GM23338 (cell line): Measurements from ENCODE around the gene FOXP1. TPM values are rescaled to one million over a fixed set of nuclear protein-coding genes. Genes with fewer than 3 reads are reported as not detected.
A peak's percentile ranks its signal among the peaks of the same experiment; 100 is the strongest.

Source experiments
- ATAC-seq: fragments of 200-7000 bp; cut with Tn5 transposase; 3 replicates; pipeline ENCODE4 v1.9.1; 2020
- DNase-seq: peaks from one replicate; pipeline ENCODE4 v3.0.0-alpha.2; 2015; ENCODE audit warnings: low spot score
- H2AFZ ChIP-seq: fragments of 200-600 bp; sonication (generic); 2 replicates; pipeline ENCODE4 v1.8.0; 2016; ENCODE audit warnings: antibody characterized with exemption, mild to moderate bottlenecking, moderate library complexity
- H3F3A ChIP-seq: fragments of 200-600 bp; sonication (generic); replicated peaks from 2 replicates; pipeline ENCODE4 v1.8.0; 2017; ENCODE audit warnings: antibody characterized with exemption, mixed run types, low read depth
- H3K27ac ChIP-seq: fragments of 200-600 bp; sonication (generic); 2 replicates; pipeline ENCODE4 v1.6.1; 2016; ENCODE audit warnings: low read depth
- H3K27me3 ChIP-seq: fragments of 200-600 bp; sonication (generic); 2 replicates; pipeline ENCODE4 v1.8.0; 2016; ENCODE audit warnings: mild to moderate bottlenecking, mixed run types, moderate library complexity; ENCODE audit not compliant: insufficient read depth
- H3K36me3 ChIP-seq: fragments of 200-600 bp; sonication (generic); 2 replicates; pipeline ENCODE4 v1.8.0; 2016; ENCODE audit warnings: mild to moderate bottlenecking; ENCODE audit not compliant: insufficient read depth
- H3K4me1 ChIP-seq: fragments of 200-600 bp; sonication (generic); 2 replicates; pipeline ENCODE4 v1.8.0; 2016; ENCODE audit warnings: mild to moderate bottlenecking, moderate library complexity; ENCODE audit not compliant: insufficient read depth
- H3K4me2 ChIP-seq: fragments of 200-600 bp; sonication (generic); 2 replicates; pipeline ENCODE4 v1.7.1; 2017; ENCODE audit warnings: mixed run types
- H3K4me3 ChIP-seq: fragments of 200-600 bp; sonication (generic); 2 replicates; pipeline ENCODE4 v1.6.1; 2016; ENCODE audit warnings: mixed run types
- H3K79me2 ChIP-seq: fragments of 200-600 bp; sonication (generic); replicated peaks from 2 replicates; pipeline ENCODE4 v1.8.0; 2017; ENCODE audit warnings: mild to moderate bottlenecking; ENCODE audit not compliant: insufficient read depth
- H3K9me2 ChIP-seq: fragments of 200-600 bp; sonication (generic); 2 replicates; pipeline ENCODE4 v1.8.0; 2017; ENCODE audit not compliant: insufficient read depth
- H4K20me1 ChIP-seq: fragments of 200-600 bp; sonication (generic); replicated peaks from 2 replicates; pipeline ENCODE4 v1.8.0; 2017; ENCODE audit warnings: mild to moderate bottlenecking; ENCODE audit not compliant: insufficient read depth
- H3K27ac Mint-ChIP-seq: 2 replicates; pipeline ENCODE4 v1.8.0; 2020; ENCODE audit warnings: inconsistent platforms, mild to moderate bottlenecking, moderate library complexity, mixed read lengths
- H3K27me3 Mint-ChIP-seq: 3 replicates; pipeline ENCODE4 v1.8.0; 2022; ENCODE audit warnings: low read depth, mild to moderate bottlenecking, moderate library complexity, mixed read lengths, inconsistent platforms; ENCODE audit not compliant: insufficient read depth, poor library complexity
- H3K36me3 Mint-ChIP-seq: 3 replicates; pipeline ENCODE4 v1.8.0; 2021; ENCODE audit warnings: low read depth, mild to moderate bottlenecking, inconsistent platforms, moderate library complexity, mixed read lengths
- H3K4me1 Mint-ChIP-seq: 3 replicates; pipeline ENCODE4 v1.8.0; 2020; ENCODE audit warnings: mild to moderate bottlenecking, inconsistent platforms, mixed read lengths
- H3K4me3 Mint-ChIP-seq: 3 replicates; pipeline ENCODE4 v1.8.0; 2021; ENCODE audit warnings: moderate library complexity, mild to moderate bottlenecking, inconsistent platforms, mixed read lengths
- H3K9me3 Mint-ChIP-seq: 3 replicates; pipeline ENCODE4 v1.8.0; 2020; ENCODE audit warnings: moderate library complexity, mild to moderate bottlenecking, inconsistent platforms, mixed read lengths
- CTCF ChIP-seq, 2 experiments: fragments of 200-600 bp in 1 of 2; sonication (generic) in 1 of 2; conservative IDR thresholded peaks; 2 replicates each; pipeline versions ENCODE4 v1.5.1 to v1.6.1; 2016 to 2017; ENCODE audit warnings: antibody characterized with exemption in 2 of 2, low read depth in 2 of 2, mild to moderate bottlenecking in 2 of 2, moderate library complexity in 1 of 2
- ETS1 ChIP-seq: IDR thresholded peaks from 2 replicates; pipeline ENCODE4 v1.6.1; 2016; ENCODE audit warnings: antibody characterized with exemption
- EZH2phosphoT487 ChIP-seq: fragments of 200-600 bp; sonication (generic); IDR thresholded peaks from one replicate; pipeline ENCODE4 v1.8.1; 2018; ENCODE audit warnings: antibody characterized with exemption; ENCODE audit not compliant: unreplicated experiment
- JUNB ChIP-seq: IDR thresholded peaks from one replicate; pipeline ENCODE4 v1.6.1; 2016; ENCODE audit warnings: antibody characterized with exemption; ENCODE audit not compliant: unreplicated experiment
- NANOG ChIP-seq: IDR thresholded peaks from 2 replicates; pipeline ENCODE4 v1.6.1; 2016; ENCODE audit warnings: antibody characterized with exemption, borderline replicate concordance
- POLR2AphosphoS5 ChIP-seq: IDR thresholded peaks from 2 replicates; pipeline ENCODE4 v1.6.1; 2016; ENCODE audit warnings: antibody characterized with exemption, low read depth
- REST ChIP-seq: IDR thresholded peaks from one replicate; pipeline ENCODE4 v1.6.1; 2018; ENCODE audit warnings: antibody characterized with exemption; ENCODE audit not compliant: unreplicated experiment
- STAT1 ChIP-seq: IDR thresholded peaks from one replicate; pipeline ENCODE4 v1.6.1; 2016; ENCODE audit warnings: antibody characterized with exemption; ENCODE audit not compliant: unreplicated experiment
- ZNF114 ChIP-seq: fragments of 250-450 bp; sonication (Bioruptor Pico); IDR thresholded peaks from 2 replicates; pipeline ENCODE4 v1.5.0; 2020; ENCODE audit warnings: mild to moderate bottlenecking, moderate library complexity
- polyA plus RNA-seq: library from polyadenylated mRNA; unstranded; fragments of >200 nt; fragmentation: Nextera tagmentation; extraction: Ambion mirVana; gene quantifications from 2 replicates; pipeline ENCODE4 v1.2.1, GENCODE V29; 2016
- total RNA-seq: library from RNA; depleted of rRNA; stranded (reverse); fragments of >200 nt; shearing (Covaris generic); gene quantifications from 2 replicates; pipeline ENCODE4 v1.2.3, GENCODE V29; 2014

The FOXP1 gene
- total and polyA plus RNA-seq, 2 experiments from 2014 or later = 32.9 to 35.5 TPM

GRCh38 chr3:71304247-71304646 lies 279.3 kb downstream of the FOXP1 start (continued):
- TF ChIP-seq REST = no peak

GRCh38 chr3:71303627-71304200 lies 279.8 kb downstream of the FOXP1 start:
- no peak overlapping the region for H2AFZ ChIP-seq
- TF ChIP-seq CTCF (conservative IDR thresholded peaks at IDR 0.05; ENCODE audit: low read depth in 2 of 2) (no peak), ETS1 (no peak), JUNB (no peak), STAT1 (no peak), EZH2phosphoT487 (no peak), ZNF114 (no peak), POLR2AphosphoS5 (no peak), NANOG (no peak), REST (no peak)

More at GRCh38 chr3:71303627-71304200, 279.8 kb downstream of the FOXP1 start:
- H3K27ac Mint-ChIP-seq = peak overlapping the region; percentile 23; the same call in 1 of the 2 replicates
- peak overlapping the region; percentile 68 for H3K4me3 ChIP-seq
- H3K4me2 ChIP-seq = peak overlapping the region; percentile 87
- peaks cover 76% of the 10 kb centered on the region for H3K4me1 Mint-ChIP-seq
- ATAC-seq (no peak), DNase-seq (peak; percentile 16)
- no peaks in the 10 kb centered on the region; the same call in 1 of the 2 replicates for H3F3A ChIP-seq
- no peaks in the 10 kb centered on the region for H3K9me3 Mint-ChIP-seq
- H3K36me3 Mint-ChIP-seq = peaks cover under 1% of the 10 kb centered on the region; the same call in 2 of the 3 replicates
- no peaks in the 10 kb centered on the region for H3K36me3 ChIP-seq
- H3K27ac ChIP-seq = no peak overlapping the region
- H3K4me1 ChIP-seq = peaks cover 71% of the 10 kb centered on the region
- no peaks in the 10 kb centered on the region for H4K20me1 ChIP-seq
- H3K9me2 ChIP-seq = no peaks in the 10 kb centered on the region
- H3K4me3 Mint-ChIP-seq = peak overlapping the region; percentile 87
- H3K27me3 Mint-ChIP-seq = peaks cover 1% of the 10 kb centered on the region
- H3K79me2 ChIP-seq = peaks cover 43% of the 10 kb centered on the region
- H3K27me3 ChIP-seq = peaks cover 8% of the 10 kb centered on the region; the same call in 1 of the 2 replicates
